GM12872 (cell line): ENCODE results near the gene SASH1.

Experiments
- CTCF ChIP-seq: IDR thresholded peaks from 3 replicates; pipeline ENCODE4 v1.5.1; 2011; ENCODE audit warnings: low read depth, mild to moderate bottlenecking, low read length, moderate library complexity; ENCODE audit not compliant: insufficient read depth

The SASH1 gene

GRCh38 chr6:148577687-148578488 is 235.2 kb downstream of the SASH1 start:
- TF ChIP-seq CTCF, result peak; percentile 83

GRCh38 chr6:148578489-148578814 is 235.8 kb downstream of the SASH1 start:
- TF ChIP-seq CTCF, result no peak

- no peak for TF ChIP-seq CTCF
These were observed 236.4 kb downstream of the SASH1 start for GRCh38 chr6:148578837-148579565.

GRCh38 chr6:148580442-148580841 is 237.8 kb downstream of the SASH1 start:
- TF ChIP-seq CTCF, result no peak

GRCh38 chr6:148583631-148584030 is 241.0 kb downstream of the SASH1 start:
- no peak for TF ChIP-seq CTCF

GRCh38 chr6:148590883-148591282 is 248.2 kb downstream of the SASH1 start:
- TF ChIP-seq CTCF, result no peak

- no peak for TF ChIP-seq CTCF
These were observed 249.0 kb downstream of the SASH1 start for GRCh38 chr6:148591656-148592055.
